Testis (tissue), 3 donors: ENCODE measurements around the gene EPHX1. TPM values are rescaled to one million over a fixed set of nuclear protein-coding genes. Genes with fewer than 3 reads are reported as not detected.

Experiments used
- DNase-seq: peaks from one replicate; pipeline ENCODE4 v3.0.0-alpha.2; 2019
- H3K27ac ChIP-seq, 2 donors: fragments of 200-600 bp; sonication (generic); one replicate each; pipeline ENCODE4 v1.5.1; 2019
- H3K27me3 ChIP-seq: fragments of 200-600 bp; sonication (generic); one replicate; pipeline ENCODE4 v1.5.1; 2019
- H3K36me3 ChIP-seq: fragments of 200-600 bp; sonication (generic); one replicate; pipeline ENCODE4 v1.5.1; 2017; ENCODE audit warnings: low read depth; ENCODE audit errors: missing control alignments
- H3K4me1 ChIP-seq: fragments of 200-600 bp; sonication (generic); one replicate; pipeline ENCODE4 v1.5.1; 2019
- H3K4me3 ChIP-seq, 2 donors: fragments of 200-600 bp; sonication (generic); one replicate each; pipeline ENCODE4 v1.5.1; 2017 to 2019
- H3K9me3 ChIP-seq: fragments of 200-600 bp; sonication (generic); one replicate; pipeline ENCODE4 v1.5.1; 2017
- POLR2A ChIP-seq: fragments of 450-650 bp; IDR thresholded peaks from one replicate; pipeline ENCODE4 v1.6.1; 2017; ENCODE audit warnings: antibody characterized with exemption, mild to moderate bottlenecking, moderate library complexity
- WGBS, 2 donors: methylation state at CpG; one replicate each; pipeline ENCODE4 v1.1.5; 2018; 5-methylcytosine and 5-hydroxymethylcytosine counted together
- intact Hi-C: fragments of 100-400 bp; cut with DNase I; formaldehyde crosslinking; loops from one replicate; pipeline ENCODE4 v1.15.1; 2023; ENCODE audit warnings: low total_unique reads
- polyA plus RNA-seq: library from polyadenylated mRNA; stranded (reverse); fragments of 350-450 nt; fragmentation: Illumina TruSeq; extraction: RNeasy Lipid Tissue Mini Kit (QIAGEN cat#74804); gene quantifications from one replicate; pipeline ENCODE4 v1.2.3, GENCODE V29; 2014; ENCODE audit warnings: low read depth, low replicate concordance; ENCODE audit not compliant: insufficient read depth
- total RNA-seq, 2 donors: library from RNA; depleted of rRNA; stranded (reverse); fragments of >200 nt; gene quantifications; one replicate each; pipeline ENCODE4 v1.2.3, GENCODE V29; 2016
- TF ChIP-seq, protein P1 (sequence below), 3 experiments: fragments of 450-650 bp in 2 of 3; fragments of 200-600 bp in 1 of 3; sonication (generic) in 1 of 3; IDR thresholded peaks; one replicate each; pipeline ENCODE4 v1.5.1; 2016 to 2019; ENCODE audit warnings: antibody characterized with exemption in 3 of 3, mild to moderate bottlenecking in 2 of 3, moderate library complexity in 1 of 3

The EPHX1 gene
- total and polyA plus RNA-seq, 3 donors from 2014 or later, result 145 to 173 (median 161) TPM

GRCh38 chr1:225848030-225848955 lies 38.4 kb downstream of the EPHX1 start:
- H3K4me1 ChIP-seq, result peaks cover 4% of the 10 kb centered on the region
- no peak overlapping the region for H3K4me3 ChIP-seq
- H3K36me3 ChIP-seq, result no peaks in the 10 kb centered on the region
- H3K27ac ChIP-seq, result no peak overlapping the region
- H3K27me3 ChIP-seq, result no peaks in the 10 kb centered on the region
- no peak for DNase-seq
- intact Hi-C loops, result no loop called here
- 54 to 63% methylated on average over 16 of the region's 16 CpGs for WGBS, 2 donors
- TF ChIP-seq POLR2A, result no peak
- TF ChIP-seq, protein P1, sequence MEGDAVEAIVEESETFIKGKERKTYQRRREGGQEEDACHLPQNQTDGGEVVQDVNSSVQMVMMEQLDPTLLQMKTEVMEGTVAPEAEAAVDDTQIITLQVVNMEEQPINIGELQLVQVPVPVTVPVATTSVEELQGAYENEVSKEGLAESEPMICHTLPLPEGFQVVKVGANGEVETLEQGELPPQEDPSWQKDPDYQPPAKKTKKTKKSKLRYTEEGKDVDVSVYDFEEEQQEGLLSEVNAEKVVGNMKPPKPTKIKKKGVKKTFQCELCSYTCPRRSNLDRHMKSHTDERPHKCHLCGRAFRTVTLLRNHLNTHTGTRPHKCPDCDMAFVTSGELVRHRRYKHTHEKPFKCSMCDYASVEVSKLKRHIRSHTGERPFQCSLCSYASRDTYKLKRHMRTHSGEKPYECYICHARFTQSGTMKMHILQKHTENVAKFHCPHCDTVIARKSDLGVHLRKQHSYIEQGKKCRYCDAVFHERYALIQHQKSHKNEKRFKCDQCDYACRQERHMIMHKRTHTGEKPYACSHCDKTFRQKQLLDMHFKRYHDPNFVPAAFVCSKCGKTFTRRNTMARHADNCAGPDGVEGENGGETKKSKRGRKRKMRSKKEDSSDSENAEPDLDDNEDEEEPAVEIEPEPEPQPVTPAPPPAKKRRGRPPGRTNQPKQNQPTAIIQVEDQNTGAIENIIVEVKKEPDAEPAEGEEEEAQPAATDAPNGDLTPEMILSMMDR (IDR thresholded peaks at IDR 0.05), result no peak
- no peaks in the 10 kb centered on the region for H3K9me3 ChIP-seq

- Histone ChIP-seq H3K36me3 (no peaks in the 10 kb centered on the region), H3K4me3 (no peak overlapping the region), H3K9me3 (no peaks in the 10 kb centered on the region), H3K27me3 (no peaks in the 10 kb centered on the region), H3K27ac (no peak overlapping the region), H3K4me1 (peaks cover 4% of the 10 kb centered on the region)
- no peak for DNase-seq
- TF ChIP-seq, protein P1 (IDR thresholded peaks at IDR 0.05), result no peak
- no peak for TF ChIP-seq POLR2A
- intact Hi-C loops, result no loop called here
- WGBS, 2 donors, result 76 to 82% methylated on average over 7 of the region's 7 CpGs
Measured at GRCh38 chr1:225849925-225850324, 40.0 kb downstream of the EPHX1 start.

- intact Hi-C loops, result no loop called here
- Histone ChIP-seq H3K9me3 (no peaks in the 10 kb centered on the region), H3K27me3 (no peaks in the 10 kb centered on the region), H3K36me3 (no peaks in the 10 kb centered on the region), H3K4me1 (peaks cover 4% of the 10 kb centered on the region), H3K4me3 (no peak overlapping the region), H3K27ac (no peak overlapping the region)
- TF ChIP-seq, protein P1 (IDR thresholded peaks at IDR 0.05), result no peak
- TF ChIP-seq POLR2A, result no peak
- DNase-seq, result no peak
- WGBS, 2 donors, result 90% methylated on average over 7 of the region's 7 CpGs
Measured at GRCh38 chr1:225850370-225850769, 40.4 kb downstream of the EPHX1 start.

- intact Hi-C loops, result no loop called here
- Histone ChIP-seq H3K27me3 (no peaks in the 10 kb centered on the region), H3K4me3 (no peak overlapping the region), H3K36me3 (no peaks in the 10 kb centered on the region), H3K27ac (no peak overlapping the region), H3K4me1 (peaks cover 4% of the 10 kb centered on the region), H3K9me3 (no peaks in the 10 kb centered on the region)
- no peak for DNase-seq
- WGBS, 2 donors, result 48 to 52% methylated on average over 4 of the region's 4 CpGs
- TF ChIP-seq, protein P1 (IDR thresholded peaks at IDR 0.05), result no peak
- TF ChIP-seq POLR2A, result no peak
Measured at GRCh38 chr1:225851805-225852204, 41.9 kb downstream of the EPHX1 start.
